Sigmoid colon (tissue), 4 donors: ENCODE data around the gene MAZ.

Source experiments
- POLR2A ChIP-seq, 2 donors: fragments of 450-650 bp; IDR thresholded peaks; one replicate each; pipeline ENCODE4 v1.6.1; 2016; ENCODE audit warnings: antibody characterized with exemption in 2 of 2, mild to moderate bottlenecking in 2 of 2, moderate library complexity in 2 of 2
- POLR2AphosphoS5 ChIP-seq, 4 donors: sonication (generic); formaldehyde crosslinking; IDR thresholded peaks; one replicate each; pipeline ENCODE4 v1.6.1; 2017; ENCODE audit warnings: antibody characterized with exemption in 4 of 4
- TF ChIP-seq, protein P1 (sequence below), 4 experiments: fragments of 450-650 bp in 3 of 4; fragments of 200-600 bp in 1 of 4; IDR thresholded peaks; one replicate each; pipeline ENCODE4 v1.5.1; 2016 to 2019; ENCODE audit warnings: antibody characterized with exemption in 4 of 4, mild to moderate bottlenecking in 3 of 4, moderate library complexity in 2 of 4

- TF ChIP-seq, protein P1, sequence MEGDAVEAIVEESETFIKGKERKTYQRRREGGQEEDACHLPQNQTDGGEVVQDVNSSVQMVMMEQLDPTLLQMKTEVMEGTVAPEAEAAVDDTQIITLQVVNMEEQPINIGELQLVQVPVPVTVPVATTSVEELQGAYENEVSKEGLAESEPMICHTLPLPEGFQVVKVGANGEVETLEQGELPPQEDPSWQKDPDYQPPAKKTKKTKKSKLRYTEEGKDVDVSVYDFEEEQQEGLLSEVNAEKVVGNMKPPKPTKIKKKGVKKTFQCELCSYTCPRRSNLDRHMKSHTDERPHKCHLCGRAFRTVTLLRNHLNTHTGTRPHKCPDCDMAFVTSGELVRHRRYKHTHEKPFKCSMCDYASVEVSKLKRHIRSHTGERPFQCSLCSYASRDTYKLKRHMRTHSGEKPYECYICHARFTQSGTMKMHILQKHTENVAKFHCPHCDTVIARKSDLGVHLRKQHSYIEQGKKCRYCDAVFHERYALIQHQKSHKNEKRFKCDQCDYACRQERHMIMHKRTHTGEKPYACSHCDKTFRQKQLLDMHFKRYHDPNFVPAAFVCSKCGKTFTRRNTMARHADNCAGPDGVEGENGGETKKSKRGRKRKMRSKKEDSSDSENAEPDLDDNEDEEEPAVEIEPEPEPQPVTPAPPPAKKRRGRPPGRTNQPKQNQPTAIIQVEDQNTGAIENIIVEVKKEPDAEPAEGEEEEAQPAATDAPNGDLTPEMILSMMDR (IDR thresholded peaks at IDR 0.05) = no peak
- TF ChIP-seq POLR2A (IDR thresholded peaks at IDR 0.05) = no peak
- no peak for TF ChIP-seq POLR2AphosphoS5 (IDR thresholded peaks at IDR 0.05)
Measured at GRCh38 chr16:29791845-29792807, 14.2 kb upstream of the MAZ start.
